C4-2B (cell line): ENCODE results near the gene TENM4.

Source experiments
- CTCF ChIP-seq: fragments of 450-650 bp; conservative IDR thresholded peaks from 2 replicates; pipeline ENCODE4 v1.5.1; 2017; ENCODE audit warnings: mild to moderate bottlenecking
- ZFX ChIP-seq: fragments of 450-650 bp; IDR thresholded peaks from 2 replicates; pipeline ENCODE4 v1.6.1; 2017

- no peak for TF ChIP-seq CTCF
- TF ChIP-seq ZFX, result no peak
Observed at GRCh38 chr11:79242616-79243015, 198.2 kb downstream of the TENM4 start.
